Lower leg skin (tissue), 4 donors: ENCODE results near the gene THBS4. TPM values are rescaled to one million over a fixed set of nuclear protein-coding genes. Genes with fewer than 3 reads are reported as not detected.

ENCODE experiments used
- DNase-seq, 2 donors: peaks; one replicate each; pipeline ENCODE4 v3.0.0-alpha.2; 2019; ENCODE audit warnings: low spot score in 2 of 2
- H3K4me3 ChIP-seq: fragments of 200-600 bp; sonication (generic); 2 replicates; pipeline ENCODE4 v1.5.1; 2017; ENCODE audit warnings: mild to moderate bottlenecking, low read depth; ENCODE audit not compliant: poor library complexity, severe bottlenecking
- POLR2A ChIP-seq, 2 donors: fragments of 450-650 bp; IDR thresholded peaks; one replicate each; pipeline ENCODE4 v1.6.1; 2016 to 2017; ENCODE audit warnings: antibody characterized with exemption in 2 of 2, mild to moderate bottlenecking in 1 of 2, moderate library complexity in 1 of 2
- whole genome bisulfite sequencing, 2 donors: methylation state at CpG; one replicate each; pipeline ENCODE4 v1.1.5; 2018; 5-methylcytosine and 5-hydroxymethylcytosine counted together
- intact Hi-C: fragments of 100-400 bp; cut with DNase I; formaldehyde crosslinking; loops from one replicate; pipeline ENCODE4 v1.15.0; 2023; ENCODE audit warnings: low total_unique reads
- total RNA-seq, 4 donors: library from RNA; depleted of rRNA; stranded (reverse); fragments of >200 nt; gene quantifications; one replicate each; pipeline ENCODE4 v1.1.0, GENCODE V29; 2016
- TF ChIP-seq, protein P1 (sequence below), 3 donors: fragments of 450-650 bp; IDR thresholded peaks; one replicate each; pipeline ENCODE4 v1.5.1; 2016; ENCODE audit warnings: antibody characterized with exemption in 3 of 3, mild to moderate bottlenecking in 3 of 3, moderate library complexity in 2 of 3

The THBS4 gene
- total RNA-seq, 4 donors from 2014 or later = 0.08 to 2.0 (median 0.51) TPM

DNA sequence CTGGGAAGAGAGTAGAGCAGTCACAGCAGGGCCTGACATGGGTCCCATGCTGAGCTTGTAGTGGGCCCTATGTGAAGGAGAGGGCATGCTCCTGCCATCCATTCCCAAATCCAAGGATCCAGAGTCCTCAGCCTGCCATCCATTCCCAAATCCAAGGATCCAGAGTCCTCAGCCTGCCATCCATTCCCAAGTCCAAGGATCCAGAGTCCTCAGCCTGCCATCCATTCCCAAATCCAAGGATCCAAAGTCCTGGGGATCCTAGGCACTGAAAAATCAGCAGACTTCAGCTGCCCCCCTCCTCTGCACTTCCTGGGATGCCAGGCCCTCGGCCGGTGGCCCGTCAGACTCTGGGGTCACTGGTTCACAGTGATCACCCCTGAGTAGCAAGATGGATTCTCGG is 33.6 kb downstream of the THBS4 start:
- H3K4me3 ChIP-seq = no peak overlapping the region
- 91 to 94% methylated on average over 4 of the region's 4 CpGs for WGBS, 2 donors
- DNase-seq = no peak
- intact Hi-C loops = no loop called here
- TF ChIP-seq POLR2A (IDR thresholded peaks at IDR 0.05) = no peak
- TF ChIP-seq, protein P1, sequence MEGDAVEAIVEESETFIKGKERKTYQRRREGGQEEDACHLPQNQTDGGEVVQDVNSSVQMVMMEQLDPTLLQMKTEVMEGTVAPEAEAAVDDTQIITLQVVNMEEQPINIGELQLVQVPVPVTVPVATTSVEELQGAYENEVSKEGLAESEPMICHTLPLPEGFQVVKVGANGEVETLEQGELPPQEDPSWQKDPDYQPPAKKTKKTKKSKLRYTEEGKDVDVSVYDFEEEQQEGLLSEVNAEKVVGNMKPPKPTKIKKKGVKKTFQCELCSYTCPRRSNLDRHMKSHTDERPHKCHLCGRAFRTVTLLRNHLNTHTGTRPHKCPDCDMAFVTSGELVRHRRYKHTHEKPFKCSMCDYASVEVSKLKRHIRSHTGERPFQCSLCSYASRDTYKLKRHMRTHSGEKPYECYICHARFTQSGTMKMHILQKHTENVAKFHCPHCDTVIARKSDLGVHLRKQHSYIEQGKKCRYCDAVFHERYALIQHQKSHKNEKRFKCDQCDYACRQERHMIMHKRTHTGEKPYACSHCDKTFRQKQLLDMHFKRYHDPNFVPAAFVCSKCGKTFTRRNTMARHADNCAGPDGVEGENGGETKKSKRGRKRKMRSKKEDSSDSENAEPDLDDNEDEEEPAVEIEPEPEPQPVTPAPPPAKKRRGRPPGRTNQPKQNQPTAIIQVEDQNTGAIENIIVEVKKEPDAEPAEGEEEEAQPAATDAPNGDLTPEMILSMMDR (IDR thresholded peaks at IDR 0.05) = no peak

DNA sequence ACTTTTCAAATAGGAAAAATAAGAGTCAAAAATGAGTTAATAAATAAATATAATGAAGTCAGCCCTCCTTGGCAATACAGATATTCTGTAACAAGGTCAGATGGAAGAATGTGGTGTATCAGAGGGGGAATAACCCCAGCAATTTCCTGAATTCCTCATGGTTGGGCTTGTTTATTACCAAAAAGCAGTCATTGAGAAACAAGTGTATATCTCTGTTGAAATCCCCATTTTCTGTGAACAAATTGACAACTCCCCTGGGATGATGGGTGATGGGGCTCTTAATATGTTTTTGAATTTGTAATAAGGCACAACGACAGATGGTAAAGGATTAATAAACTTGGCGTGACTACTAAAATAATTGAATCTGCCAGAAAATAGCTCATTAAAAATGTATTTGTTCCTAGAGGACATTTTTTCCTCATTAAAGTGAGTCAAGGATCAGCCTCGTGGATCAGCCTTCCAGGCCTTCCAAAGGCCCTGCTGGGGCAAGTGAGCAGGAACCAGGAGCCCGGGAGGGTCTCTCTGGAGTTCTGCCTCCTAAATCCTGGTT is 34.2 kb downstream of the THBS4 start:
- DNase-seq = no peak
- 45 to 50% methylated on average over 4 of the region's 4 CpGs for WGBS, 2 donors
- intact Hi-C loops = no loop called here

DNA sequence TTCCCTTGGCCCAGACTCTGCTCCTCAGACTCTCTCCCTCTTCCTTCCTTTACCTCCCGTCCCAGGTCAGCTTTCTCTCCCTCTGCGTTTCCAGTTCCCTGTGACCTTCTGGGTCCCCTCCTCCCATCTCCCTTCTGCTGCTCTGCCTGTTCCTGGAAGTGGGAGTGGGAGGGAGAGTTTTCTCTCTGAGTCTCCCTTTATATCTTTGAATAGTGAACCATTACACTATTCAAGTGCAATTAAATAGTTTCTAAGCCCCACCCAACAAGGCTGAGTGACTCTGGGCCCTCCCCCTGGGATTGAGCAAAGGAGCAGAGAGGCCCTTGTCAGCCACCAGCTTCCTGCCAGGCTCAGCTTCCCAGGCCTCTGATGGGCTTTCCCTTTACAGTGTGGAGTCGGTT is 34.8 kb downstream of the THBS4 start:
- intact Hi-C loops = loop anchor here (10.0 kb wide), 1 partner anchor 205 kb away; no protein-coding TSS in a partner anchor
- DNase-seq = no peak
- 49% methylated on average over 3 of the region's 3 CpGs for WGBS, 2 donors

More for the DNA sequence above, 34.2 kb downstream of the THBS4 start:
- H3K4me3 ChIP-seq = no peak overlapping the region
- TF ChIP-seq POLR2A (IDR thresholded peaks at IDR 0.05) = no peak
- TF ChIP-seq, protein P1 (IDR thresholded peaks at IDR 0.05) = no peak

DNA sequence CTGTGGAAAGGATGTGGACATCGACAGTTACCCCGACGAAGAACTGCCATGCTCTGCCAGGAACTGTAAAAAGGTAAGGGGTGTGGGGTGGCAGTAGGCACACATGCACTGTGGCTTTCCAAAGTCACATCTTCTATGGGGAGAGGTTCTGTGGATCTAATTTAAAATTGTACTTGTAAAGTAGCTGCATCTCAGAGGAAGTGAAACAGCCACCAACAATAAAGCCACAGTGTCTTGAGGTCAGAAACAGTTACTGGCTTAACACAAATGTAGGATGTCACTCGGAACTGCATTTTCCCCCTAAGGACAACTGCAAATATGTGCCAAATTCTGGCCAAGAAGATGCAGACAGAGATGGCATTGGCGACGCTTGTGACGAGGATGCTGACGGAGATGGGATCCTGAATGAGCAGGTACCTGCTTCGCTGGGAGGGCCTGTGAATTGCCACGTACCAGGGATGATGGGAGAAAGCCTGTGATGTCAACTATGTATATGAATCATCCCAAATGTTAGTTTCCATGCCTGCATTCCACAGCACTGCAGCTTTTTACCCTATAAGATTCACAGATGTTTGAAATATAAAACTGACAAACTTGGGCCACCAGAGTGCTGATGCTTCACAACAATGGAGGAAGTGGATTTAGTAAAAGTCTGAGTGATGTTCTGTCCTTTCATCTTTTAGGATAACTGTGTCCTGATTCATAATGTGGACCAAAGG is 35.3 kb downstream of the THBS4 start:
- TF ChIP-seq, protein P1 (IDR thresholded peaks at IDR 0.05) = no peak
- no peak for TF ChIP-seq POLR2A (IDR thresholded peaks at IDR 0.05)
- no peak overlapping the region for H3K4me3 ChIP-seq
- WGBS, 2 donors = 85 to 87% methylated on average over 10 of the region's 10 CpGs
- DNase-seq = no peak
- intact Hi-C loops = loop anchor here (10.0 kb wide), 1 partner anchor 206 kb away; no protein-coding TSS in a partner anchor

More for the DNA sequence above, 34.8 kb downstream of the THBS4 start:
- H3K4me3 ChIP-seq = no peak overlapping the region
- no peak for TF ChIP-seq POLR2A (IDR thresholded peaks at IDR 0.05)
- TF ChIP-seq, protein P1 (IDR thresholded peaks at IDR 0.05) = no peak

DNA sequence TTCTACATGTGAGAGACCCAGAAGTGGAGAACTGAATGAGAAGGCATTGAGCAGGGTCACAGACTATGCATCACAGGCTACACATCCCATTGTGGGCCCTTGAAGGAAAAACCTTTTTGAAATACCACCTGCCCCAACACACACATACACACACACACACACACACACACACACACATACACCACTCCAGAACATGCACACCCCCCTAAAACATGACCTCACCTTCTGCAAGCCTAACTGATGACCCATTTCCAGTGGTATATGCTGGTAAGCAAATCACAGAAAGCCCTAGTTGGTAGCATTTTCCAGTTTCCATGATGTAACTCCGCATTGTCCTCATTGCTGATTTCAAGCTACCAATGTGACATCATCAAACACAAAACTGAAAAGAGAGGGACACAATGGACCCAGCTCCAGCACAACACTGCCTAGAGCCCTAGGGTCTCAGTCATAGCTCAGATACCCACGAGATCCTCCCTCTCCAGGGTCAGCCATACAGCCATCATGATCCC is 36.4 kb downstream of the THBS4 start:
- DNase-seq = no peak
- no peak overlapping the region for H3K4me3 ChIP-seq
- WGBS, 2 donors = 82 to 93% methylated on average over 2 of the region's 2 CpGs
- TF ChIP-seq, protein P1 (IDR thresholded peaks at IDR 0.05) = no peak
- no peak for TF ChIP-seq POLR2A (IDR thresholded peaks at IDR 0.05)
- intact Hi-C loops = loop anchor here (10.0 kb wide), 1 partner anchor 207 kb away; no protein-coding TSS in a partner anchor
